Activated CD4-positive, alpha-beta T cell treated with anti-CD3 and anti-CD28 coated beads, Interleukin-2, Interleukin-4, amounts not matched to agents 100 ng/mL and 50 ng/mL, durations not matched to agents 16 hours and 8 hours (primary cell): ENCODE results near the gene FRMD3.

Experiments used
- DNase-seq: peaks from one replicate; pipeline ENCODE4 v3.0.0-alpha.2; 2020; ENCODE audit warnings: low spot score

Gene FRMD3

GRCh38 chr9:83234541-83234940, 303.7 kb downstream of the FRMD3 start:
- DNase-seq: no peak

- no peak for DNase-seq
Measured at GRCh38 chr9:83233647-83234046, 304.6 kb downstream of the FRMD3 start.

GRCh38 chr9:83231039-83231438, 307.2 kb downstream of the FRMD3 start:
- DNase-seq: no peak

- DNase-seq: peak; percentile 74
Measured at GRCh38 chr9:83220730-83221129, 317.5 kb downstream of the FRMD3 start.

GRCh38 chr9:83219924-83220438, 318.2 kb downstream of the FRMD3 start:
- DNase-seq: no peak

- peak; percentile 39 for DNase-seq
Measured at GRCh38 chr9:83219154-83219923, 318.9 kb downstream of the FRMD3 start.

GRCh38 chr9:83218411-83219090, 319.6 kb downstream of the FRMD3 start:
- DNase-seq: no peak

GRCh38 chr9:83209188-83209731, 328.9 kb downstream of the FRMD3 start:
- DNase-seq: no peak

GRCh38 chr9:83208065-83208850, 329.9 kb downstream of the FRMD3 start:
- no peak for DNase-seq

- DNase-seq: no peak
Measured at GRCh38 chr9:83204047-83204446, 334.2 kb downstream of the FRMD3 start.

GRCh38 chr9:83200531-83200930, 337.7 kb downstream of the FRMD3 start:
- DNase-seq: no peak

- no peak for DNase-seq
Measured at GRCh38 chr9:83199832-83200231, 338.4 kb downstream of the FRMD3 start.

- DNase-seq: peak; percentile 5
Measured at GRCh38 chr9:83199240-83199639, 339.0 kb downstream of the FRMD3 start.

GRCh38 chr9:83198371-83198770, 339.8 kb downstream of the FRMD3 start:
- no peak for DNase-seq

GRCh38 chr9:83197591-83197990, 340.6 kb downstream of the FRMD3 start:
- no peak for DNase-seq

GRCh38 chr9:83196946-83197345, 341.3 kb downstream of the FRMD3 start:
- no peak for DNase-seq
